Ammon's horn (tissue), 1 donor: ENCODE results near the gene NOL3.

Source experiments
- DNase-seq: peaks from one replicate; pipeline ENCODE4 v3.0.0-alpha.2; 2016; ENCODE audit warnings: low spot score

The NOL3 gene

DNA sequence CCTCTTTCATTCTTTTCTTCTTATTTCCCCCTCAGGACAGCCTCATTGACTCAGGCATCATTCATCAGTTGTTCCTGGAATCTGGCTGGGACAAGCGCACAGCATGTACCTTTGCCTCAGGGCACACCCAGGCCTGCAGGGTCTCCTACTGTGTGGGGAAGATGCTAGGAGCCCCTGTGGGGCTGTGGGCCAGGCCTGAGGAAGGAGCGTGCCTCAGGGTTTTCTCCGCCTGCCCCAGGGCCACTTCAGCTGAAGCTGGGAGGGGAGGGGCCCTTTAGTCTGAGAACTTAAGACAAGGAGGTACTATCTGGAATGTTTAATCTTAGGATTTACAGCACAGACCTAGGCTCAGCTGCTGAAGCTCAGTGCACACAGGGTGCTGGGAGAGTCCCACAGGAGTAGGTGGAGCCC, 36.5 kb downstream of the NOL3 start:
- DNase-seq, result no peak

DNA sequence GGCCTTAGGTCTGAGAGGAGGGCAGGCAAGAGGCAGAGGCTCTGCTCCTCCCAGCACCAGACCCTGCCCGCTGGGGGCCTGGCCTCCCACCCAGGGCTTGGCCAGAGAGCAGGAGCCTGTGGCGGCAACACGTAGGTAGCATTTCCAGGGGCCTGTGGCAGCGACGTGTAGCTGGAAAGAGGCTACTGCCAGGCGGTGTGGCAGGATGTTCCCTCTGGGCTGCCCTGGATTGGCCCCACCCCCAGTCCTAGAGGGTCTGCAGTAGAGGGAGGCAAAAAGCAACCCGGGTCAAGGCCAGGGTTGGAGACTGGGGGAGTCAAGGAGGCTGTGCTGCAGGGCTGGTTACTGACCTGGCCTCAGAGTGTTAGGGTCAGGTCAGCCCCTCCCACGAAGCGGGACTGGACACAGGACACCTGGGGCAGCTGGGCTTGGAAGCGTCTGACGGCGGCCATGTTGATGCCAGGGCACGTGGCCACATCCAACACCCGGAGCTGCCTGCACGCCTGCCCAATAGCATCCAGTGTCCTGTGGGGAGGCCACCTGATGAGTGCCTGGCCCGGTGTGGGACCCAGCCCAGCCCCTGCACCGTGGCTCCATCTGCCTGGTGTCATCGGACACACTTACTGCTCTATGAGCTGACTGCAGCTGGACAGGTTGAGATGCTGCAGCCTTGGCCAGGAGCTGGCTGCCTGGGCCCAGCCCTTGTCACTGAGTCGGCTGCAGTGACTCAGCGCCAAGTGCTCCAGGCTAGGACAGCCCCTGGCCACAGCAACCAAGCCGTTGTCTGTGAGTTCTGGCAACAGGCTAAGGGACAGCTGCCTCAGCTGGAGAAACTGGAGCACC, 37.1 kb downstream of the NOL3 start:
- no peak for DNase-seq

DNA sequence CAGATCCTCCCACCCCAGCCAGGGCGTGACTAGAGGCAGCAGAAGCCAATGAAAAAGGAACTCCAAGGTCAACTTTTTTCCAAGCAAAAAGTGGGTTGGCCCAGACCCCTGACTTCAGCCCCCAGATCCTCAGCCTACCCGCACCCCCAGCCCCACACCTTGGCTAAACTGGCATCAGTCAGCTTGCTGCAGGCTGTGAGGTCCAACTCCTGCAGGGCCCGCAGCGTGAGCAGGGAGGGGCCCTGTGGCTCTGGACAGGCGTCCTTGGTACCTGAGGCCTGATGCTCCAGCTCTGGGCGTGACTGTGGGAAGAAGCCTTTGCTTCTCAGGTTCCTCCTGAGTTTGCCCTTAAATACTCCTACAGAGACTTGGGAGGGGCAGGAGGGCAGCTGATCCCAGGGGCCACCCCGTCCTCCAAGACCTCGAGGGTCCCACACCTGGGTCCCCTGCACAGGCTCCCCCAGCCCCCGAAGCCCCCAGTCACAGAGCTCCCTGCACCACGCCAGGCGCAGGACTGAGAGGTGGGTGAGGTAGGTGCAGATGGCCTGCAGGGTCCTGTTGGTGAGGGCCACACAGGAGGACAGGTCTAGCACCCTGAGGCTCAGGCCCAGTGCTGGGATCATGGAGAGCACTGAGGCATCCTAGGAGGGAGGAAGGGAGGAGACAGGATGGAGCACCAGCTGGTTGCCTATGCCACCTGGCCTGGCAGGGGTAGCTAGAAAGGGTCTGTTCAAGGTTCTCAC, 38.0 kb downstream of the NOL3 start:
- DNase-seq, result no peak

DNA sequence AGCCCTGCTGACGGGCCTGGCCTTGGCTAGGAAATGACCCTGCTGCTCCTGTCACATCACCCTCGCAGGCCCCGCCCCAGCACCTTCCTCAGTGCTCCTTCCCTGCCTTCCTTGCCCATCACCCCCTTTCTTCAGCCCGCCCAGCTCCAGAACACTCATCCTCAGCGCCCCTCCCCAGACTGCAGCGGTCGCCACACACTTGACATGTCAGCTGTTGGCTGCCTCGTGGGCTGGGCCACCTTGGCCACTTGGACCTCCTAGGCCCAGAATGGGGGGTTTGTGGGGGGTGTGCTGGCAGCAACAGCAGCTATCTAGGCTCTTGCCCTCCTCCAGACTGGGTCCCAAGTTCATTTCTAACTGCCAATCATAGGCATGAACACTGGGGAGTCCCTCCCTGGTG, 39.2 kb downstream of the NOL3 start:
- no peak for DNase-seq

DNA sequence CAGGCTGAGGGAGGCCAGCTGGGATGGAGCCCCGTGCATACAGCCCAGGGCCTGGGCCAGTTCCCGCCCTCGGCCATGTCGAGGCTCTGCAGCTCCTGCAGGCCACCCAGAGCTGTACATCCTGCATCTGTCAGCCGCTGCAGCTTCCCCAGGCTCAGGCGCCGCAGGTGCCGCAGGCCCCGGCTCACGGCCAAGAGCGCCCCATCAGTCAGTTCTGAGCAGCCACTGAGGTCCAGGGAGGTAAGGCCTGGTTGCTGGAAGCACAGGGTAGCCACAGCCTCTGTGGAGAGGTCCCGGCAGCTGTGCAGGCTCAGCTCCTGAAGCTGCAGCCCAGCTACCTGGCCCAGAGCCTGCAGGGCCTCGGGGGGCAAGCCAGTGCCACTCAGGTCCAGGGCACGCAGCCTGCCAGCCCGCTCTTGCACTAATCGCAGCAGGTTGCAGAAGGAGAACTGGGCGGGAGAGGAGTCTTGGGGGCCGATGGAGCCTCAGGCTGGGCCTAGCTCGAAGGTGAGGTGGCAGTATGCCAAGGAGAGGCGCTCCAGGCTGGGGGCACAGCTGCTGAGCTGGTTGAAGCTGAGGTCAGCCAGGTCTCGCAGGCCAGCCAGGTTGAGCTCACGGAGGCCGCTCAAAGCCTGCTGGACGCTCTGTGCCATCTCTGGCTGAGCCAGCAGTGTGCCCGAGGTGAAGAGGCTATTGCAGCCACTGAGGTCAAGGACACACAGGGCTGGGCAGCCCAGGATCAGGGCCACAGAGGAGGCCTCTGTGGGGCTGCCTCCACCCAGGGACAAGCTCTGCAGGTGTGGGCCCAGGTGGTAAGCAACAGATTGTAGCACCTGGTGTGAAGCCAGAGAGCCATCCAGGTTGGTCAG, 40.0 kb downstream of the NOL3 start:
- no peak for DNase-seq

DNA sequence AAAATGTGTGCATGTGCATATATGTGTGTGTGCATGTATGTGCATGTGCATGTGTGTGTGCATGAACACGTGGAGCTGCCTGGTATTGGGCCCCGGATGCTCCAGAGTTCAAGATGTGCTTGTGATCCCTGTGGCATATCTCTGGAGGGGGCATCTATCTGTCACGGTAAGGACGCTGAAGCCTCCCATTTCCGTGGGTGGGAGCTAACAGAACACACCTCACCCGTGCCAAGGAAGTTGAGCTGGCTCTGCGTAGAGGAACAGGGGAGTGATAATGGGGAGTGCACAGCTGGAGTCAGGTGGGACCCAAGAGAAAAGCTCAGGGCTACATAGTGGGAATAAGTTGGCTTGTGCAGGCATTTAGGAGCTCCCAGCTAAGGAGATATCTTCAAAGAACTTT, 41.3 kb downstream of the NOL3 start:
- no peak for DNase-seq

DNA sequence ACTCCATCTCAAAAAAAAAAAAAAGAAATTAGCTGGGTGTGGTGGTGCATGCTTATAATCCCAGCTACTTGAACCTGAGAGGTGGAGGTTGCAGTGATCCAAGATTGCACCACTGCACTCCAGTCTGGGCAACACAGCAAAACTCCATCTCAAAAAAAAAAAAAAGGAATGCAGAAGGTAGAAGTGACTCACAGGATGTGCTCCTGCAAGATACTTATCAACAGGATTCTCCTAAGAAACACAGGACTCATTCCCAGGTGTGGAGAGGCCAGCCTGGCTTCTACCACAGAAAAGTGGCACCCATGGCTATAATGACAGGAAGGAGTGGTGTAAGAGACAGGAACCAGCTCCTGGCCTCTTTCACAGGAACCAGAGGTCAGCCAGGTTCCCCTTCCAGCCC, 42.4 kb downstream of the NOL3 start:
- DNase-seq, result no peak

DNA sequence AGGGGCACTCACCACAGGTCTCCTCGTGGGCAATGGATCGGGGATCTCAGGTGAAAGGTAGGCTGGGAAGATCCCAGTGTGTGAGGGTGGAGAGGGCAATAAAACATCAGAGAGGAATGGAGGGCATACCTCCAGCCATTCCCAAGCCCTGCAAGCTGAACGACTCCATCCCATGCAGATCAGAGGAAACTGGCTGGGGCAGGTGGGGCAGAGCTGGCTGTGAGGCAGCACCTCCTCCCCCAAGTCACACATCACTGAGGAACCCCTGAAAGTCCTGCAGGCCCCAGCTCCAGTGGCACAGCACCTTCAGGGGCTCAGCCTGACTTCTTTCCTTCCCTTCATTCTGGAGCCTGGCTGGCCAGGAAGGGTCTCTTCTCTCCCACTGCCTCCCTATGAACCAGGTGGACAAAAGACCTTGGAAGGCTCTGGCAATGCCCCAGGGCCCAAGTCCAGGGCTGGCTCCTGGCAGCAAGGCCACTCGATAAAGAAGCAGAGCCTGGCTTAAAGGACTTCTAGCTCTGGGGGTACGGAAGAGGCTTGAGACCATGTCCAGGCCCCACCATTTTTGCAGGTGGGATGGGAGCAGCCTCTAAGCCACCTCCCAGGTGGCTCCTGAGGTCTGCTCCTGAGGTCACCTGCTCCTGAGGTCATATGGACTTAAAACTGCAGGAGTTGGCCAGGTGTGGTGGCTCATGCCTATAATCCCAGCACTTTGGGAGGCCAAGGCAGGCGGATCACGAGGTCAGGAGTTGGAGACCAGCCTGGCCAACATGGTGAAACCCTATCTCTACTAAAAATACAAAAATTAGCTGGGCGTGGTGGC, 43.1 kb downstream of the NOL3 start:
- DNase-seq, result no peak

DNA sequence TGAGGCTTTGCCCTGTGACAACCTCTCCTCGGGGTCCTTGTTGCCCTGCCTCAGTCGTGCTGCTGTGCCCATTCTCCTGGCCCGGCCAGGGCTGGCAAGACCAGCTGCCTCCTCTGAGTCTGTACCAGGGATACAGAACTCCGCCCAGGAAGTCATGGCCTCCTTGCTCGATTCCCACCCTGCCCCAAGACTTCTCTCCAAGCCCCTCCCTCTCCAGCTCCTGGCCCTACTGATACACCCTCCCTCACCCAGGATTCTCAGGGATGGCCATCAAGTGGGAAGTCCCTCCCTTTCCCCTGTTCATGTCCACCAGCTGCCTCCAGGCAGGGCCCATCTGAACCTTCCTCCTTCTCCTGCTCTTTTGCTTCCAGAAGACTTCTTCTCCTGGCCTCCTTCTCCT, 45.4 kb downstream of the NOL3 start:
- no peak for DNase-seq

DNA sequence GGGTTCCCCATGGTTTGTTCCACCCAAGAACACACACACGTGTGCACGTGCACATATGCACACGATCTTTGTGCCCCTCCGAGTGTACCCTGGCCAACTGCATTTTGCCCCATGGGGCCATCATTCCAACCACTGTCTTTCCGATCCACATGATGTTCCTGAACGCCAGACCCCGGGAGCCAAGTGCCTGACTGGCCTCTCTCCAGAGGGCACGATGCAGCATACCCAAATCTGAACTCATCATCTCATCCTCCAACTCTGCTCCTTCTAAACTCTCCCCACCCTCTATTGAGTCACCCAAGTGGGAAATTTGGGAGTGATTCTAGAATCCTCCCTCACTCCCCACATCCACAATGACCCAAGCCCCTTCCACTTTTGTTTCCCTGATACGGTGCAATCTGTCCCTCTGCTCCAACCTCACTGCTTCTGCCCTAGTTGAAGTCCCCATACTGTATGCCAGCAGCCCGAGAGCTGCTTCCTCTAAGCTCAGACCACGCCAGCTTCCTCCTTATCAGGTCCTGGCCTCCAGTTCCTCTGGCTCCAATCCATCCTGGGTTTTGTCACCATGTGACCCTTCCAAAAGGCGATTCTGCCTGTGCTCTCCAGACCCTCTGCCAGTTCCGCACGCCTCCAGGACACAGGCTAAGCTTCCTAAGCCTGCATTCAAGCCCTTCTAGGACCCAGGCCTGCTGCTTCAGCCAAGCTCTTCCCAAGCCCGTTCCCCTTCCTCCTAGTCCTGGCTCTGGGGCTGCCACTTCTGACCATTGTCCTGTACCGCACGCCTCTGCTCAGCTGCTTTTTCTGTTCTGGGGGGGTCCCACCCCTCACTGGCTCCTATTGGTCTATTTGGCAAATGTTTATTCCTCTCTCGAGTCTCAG, 46.5 kb downstream of the NOL3 start:
- peak; percentile 69 for DNase-seq

DNA sequence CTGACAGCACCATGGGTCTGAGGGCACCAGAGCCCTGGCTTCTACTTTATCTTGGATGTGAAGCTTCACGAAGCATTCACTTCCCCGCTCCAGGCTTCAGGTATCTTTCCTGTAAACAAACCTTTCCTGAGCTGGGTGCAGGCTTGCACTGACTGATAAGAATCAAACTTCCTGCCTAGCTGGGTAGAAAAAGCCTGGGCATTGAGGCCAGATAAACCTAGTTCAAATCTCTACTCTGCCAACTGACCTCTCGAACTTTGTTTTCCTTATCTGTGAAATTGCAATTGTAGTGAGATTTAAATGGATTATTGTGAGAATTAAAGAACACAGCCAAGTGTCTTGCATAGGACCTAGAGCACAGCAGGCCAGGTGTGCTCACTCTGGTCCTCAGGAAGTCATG, 53.7 kb downstream of the NOL3 start:
- DNase-seq, result no peak
